ENCODE data around the gene PROX1. TPM values are rescaled to one million over a fixed set of nuclear protein-coding genes. Genes with fewer than 3 reads are reported as not detected.

The PROX1 gene
- total and polyA plus RNA-seq, 2 donors (not counting 1 experiment from before 2014, with no cell fraction given) = 0.24 to 3.8 TPM

DNA sequence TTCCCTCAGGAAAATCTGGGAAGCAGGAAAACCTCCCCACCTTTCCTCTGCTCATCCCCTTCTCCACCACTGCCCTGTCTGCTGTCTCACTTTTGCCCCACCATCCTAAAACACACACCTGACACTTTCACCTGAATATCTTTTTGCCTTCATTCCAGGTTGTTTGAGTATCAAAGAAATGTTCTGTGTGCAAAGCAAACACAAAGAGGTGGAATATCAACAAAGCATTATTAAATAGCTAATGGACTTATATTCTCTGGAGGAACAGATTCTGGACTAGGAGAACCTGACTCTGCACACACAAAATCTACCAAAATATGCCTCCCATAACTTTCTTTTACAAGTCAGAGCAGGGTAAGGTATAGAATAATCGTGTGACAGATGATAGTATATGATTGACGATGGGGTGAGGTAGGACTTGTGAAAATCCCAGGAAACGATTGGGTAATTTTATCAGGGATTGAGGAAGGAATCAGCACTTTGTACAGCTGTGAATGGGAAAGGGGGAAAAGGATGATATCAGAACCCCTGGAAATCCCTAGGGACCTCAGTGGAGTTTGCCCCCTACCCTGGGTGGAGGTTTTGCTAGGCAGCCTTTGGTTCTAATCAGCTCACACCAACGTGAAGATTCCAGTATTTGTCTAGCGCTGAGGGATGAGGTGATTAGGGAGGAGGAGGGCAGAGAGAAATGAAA lies 87.7 kb downstream of the PROX1 start:
- ATAC-seq (ENCODE audit: low read depth) (no peak), DNase-seq (no peak)
- Histone ChIP-seq H3K27ac (ENCODE audit: low read length in 2 of 2) (no peak overlapping the region), H3K4me2 (replicated peaks; ENCODE audit: low read depth, low read length, poor library complexity, severe bottlenecking) (no peak overlapping the region), H2AFZ (ENCODE audit: insufficient read depth, low read depth, low read length, poor library complexity, severe bottlenecking) (no peak overlapping the region), H3K27me3 (replicated peaks in 1 of 4; ENCODE audit: control extremely low read depth in 1 of 4, control insufficient read depth in 3 of 4, insufficient read depth in 4 of 4, low read length in 3 of 4) (no peaks in the 10 kb centered on the region), H3K4me1 (ENCODE audit: control insufficient read depth in 2 of 2, insufficient read depth in 2 of 2, low read length in 2 of 2) (no peaks in the 10 kb centered on the region), H4K20me1 (ENCODE audit: control insufficient read depth, insufficient read depth, low read length, poor library complexity, severe bottlenecking) (no peaks in the 10 kb centered on the region), H3K79me2 (ENCODE audit: control insufficient read depth, insufficient read depth, low read length) (no peaks in the 10 kb centered on the region), H3K9me3 (ENCODE audit: control extremely low read depth in 1 of 3, control insufficient read depth in 2 of 3, insufficient read depth in 1 of 3, low read length in 2 of 3) (peaks cover 0 to 6% (median 0%) of the 10 kb centered on the region in 3 donors), H3K9ac (ENCODE audit: low read length) (no peak overlapping the region), H3K4me3 (ENCODE audit: control extremely low read depth in 1 of 5, extremely low read depth in 1 of 5, insufficient read depth in 1 of 5, low read depth in 2 of 5, low read length in 4 of 5) (no peak overlapping the region), H3K36me3 (replicated peaks in 1 of 2; ENCODE audit: control extremely low read depth in 1 of 2, control insufficient read depth in 1 of 2, extremely low read depth in 1 of 2, insufficient read depth in 2 of 2, low read length in 1 of 2) (no peaks in the 10 kb centered on the region)
- ChIA-PET CTCF (no interaction called here), POLR2A (no interaction called here)
- H3K9me3 Mint-ChIP-seq (ENCODE audit: insufficient read depth) = no peaks in the 10 kb centered on the region
- no peak overlapping the region for H3K27ac Mint-ChIP-seq
- H3K4me3 Mint-ChIP-seq = no peak overlapping the region
- 75% methylated on average over 5 of the region's 5 CpGs for WGBS (ENCODE audit: insufficient coverage)
- peaks cover 10% of the 10 kb centered on the region for H3K27me3 Mint-ChIP-seq
- H3K4me1 Mint-ChIP-seq = no peaks in the 10 kb centered on the region
- TF ChIP-seq EZH2 (IDR thresholded peaks at IDR 0.05; ENCODE audit: borderline replicate concordance, insufficient read depth, low read depth, low read length, poor library complexity, severe bottlenecking) = no peak
- TF ChIP-seq, protein P1, sequence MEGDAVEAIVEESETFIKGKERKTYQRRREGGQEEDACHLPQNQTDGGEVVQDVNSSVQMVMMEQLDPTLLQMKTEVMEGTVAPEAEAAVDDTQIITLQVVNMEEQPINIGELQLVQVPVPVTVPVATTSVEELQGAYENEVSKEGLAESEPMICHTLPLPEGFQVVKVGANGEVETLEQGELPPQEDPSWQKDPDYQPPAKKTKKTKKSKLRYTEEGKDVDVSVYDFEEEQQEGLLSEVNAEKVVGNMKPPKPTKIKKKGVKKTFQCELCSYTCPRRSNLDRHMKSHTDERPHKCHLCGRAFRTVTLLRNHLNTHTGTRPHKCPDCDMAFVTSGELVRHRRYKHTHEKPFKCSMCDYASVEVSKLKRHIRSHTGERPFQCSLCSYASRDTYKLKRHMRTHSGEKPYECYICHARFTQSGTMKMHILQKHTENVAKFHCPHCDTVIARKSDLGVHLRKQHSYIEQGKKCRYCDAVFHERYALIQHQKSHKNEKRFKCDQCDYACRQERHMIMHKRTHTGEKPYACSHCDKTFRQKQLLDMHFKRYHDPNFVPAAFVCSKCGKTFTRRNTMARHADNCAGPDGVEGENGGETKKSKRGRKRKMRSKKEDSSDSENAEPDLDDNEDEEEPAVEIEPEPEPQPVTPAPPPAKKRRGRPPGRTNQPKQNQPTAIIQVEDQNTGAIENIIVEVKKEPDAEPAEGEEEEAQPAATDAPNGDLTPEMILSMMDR (IDR thresholded peaks at IDR 0.05) = no peak
- intact Hi-C loops (cut with micrococcal nuclease) = no loop called here

GRCh38 chr1:214075999-214076707 lies 88.4 kb downstream of the PROX1 start:
- ChIA-PET POLR2A (no interaction called here), CTCF (no interaction called here)
- H3K4me1 Mint-ChIP-seq = no peaks in the 10 kb centered on the region
- Histone ChIP-seq H3K4me3 (ENCODE audit: control extremely low read depth in 1 of 5, extremely low read depth in 1 of 5, insufficient read depth in 1 of 5, low read depth in 2 of 5, low read length in 4 of 5) (no peak overlapping the region), H3K4me1 (ENCODE audit: control insufficient read depth in 2 of 2, insufficient read depth in 2 of 2, low read length in 2 of 2) (no peaks in the 10 kb centered on the region), H3K4me2 (replicated peaks; ENCODE audit: low read depth, low read length, poor library complexity, severe bottlenecking) (no peak overlapping the region), H3K27me3 (replicated peaks in 1 of 4; ENCODE audit: control extremely low read depth in 1 of 4, control insufficient read depth in 3 of 4, insufficient read depth in 4 of 4, low read length in 3 of 4) (no peaks in the 10 kb centered on the region), H3K9me3 (ENCODE audit: control extremely low read depth in 1 of 3, control insufficient read depth in 2 of 3, insufficient read depth in 1 of 3, low read length in 2 of 3) (peaks cover 0 to 6% (median 0%) of the 10 kb centered on the region in 3 donors), H2AFZ (ENCODE audit: insufficient read depth, low read depth, low read length, poor library complexity, severe bottlenecking) (no peak overlapping the region), H3K9ac (ENCODE audit: low read length) (no peak overlapping the region), H3K27ac (ENCODE audit: low read length in 2 of 2) (no peak overlapping the region), H3K36me3 (replicated peaks in 1 of 2; ENCODE audit: control extremely low read depth in 1 of 2, control insufficient read depth in 1 of 2, extremely low read depth in 1 of 2, insufficient read depth in 2 of 2, low read length in 1 of 2) (no peaks in the 10 kb centered on the region), H3K79me2 (ENCODE audit: control insufficient read depth, insufficient read depth, low read length) (no peaks in the 10 kb centered on the region), H4K20me1 (ENCODE audit: control insufficient read depth, insufficient read depth, low read length, poor library complexity, severe bottlenecking) (no peaks in the 10 kb centered on the region)
- H3K4me3 Mint-ChIP-seq = no peak overlapping the region
- no peak for TF ChIP-seq EZH2 (IDR thresholded peaks at IDR 0.05; ENCODE audit: borderline replicate concordance, insufficient read depth, low read depth, low read length, poor library complexity, severe bottlenecking)
- TF ChIP-seq, protein P1 (IDR thresholded peaks at IDR 0.05) = no peak
- DNase-seq (no peak), ATAC-seq (ENCODE audit: low read depth) (no peak)
- WGBS (ENCODE audit: insufficient coverage) = 56% methylated on average over 6 of the region's 16 CpGs
- intact Hi-C loops (cut with micrococcal nuclease) = no loop called here
- peaks cover 10% of the 10 kb centered on the region for H3K27me3 Mint-ChIP-seq
- no peak overlapping the region for H3K27ac Mint-ChIP-seq
- no peaks in the 10 kb centered on the region for H3K9me3 Mint-ChIP-seq (ENCODE audit: insufficient read depth)

Measured in B cell (primary cell).